ENCODE results near the gene ITFG1.

- TF ChIP-seq KDM4B (CRISPR knock-in tag; IDR thresholded peaks at IDR 0.05) (no peak), PCBP2 (optimal IDR thresholded peaks at IDR 0.05; ENCODE audit: low read depth, low read length, poor library complexity, severe bottlenecking) (no peak), FOXP4 (CRISPR knock-in tag; IDR thresholded peaks at IDR 0.05) (no peak), MEIS1 (CRISPR knock-in tag; IDR thresholded peaks at IDR 0.05; ENCODE audit: borderline replicate concordance) (no peak), CTCF (CRISPR knock-in tag; IDR thresholded peaks at IDR 0.05) (no peak), LRRFIP1 (CRISPR knock-in tag; conservative IDR thresholded peaks at IDR 0.05) (no peak), ZNF274 (CRISPR knock-in tag; IDR thresholded peaks at IDR 0.05) (no peak), E2F2 (CRISPR knock-in tag; IDR thresholded peaks at IDR 0.05; ENCODE audit: borderline replicate concordance) (no peak), PAWR (CRISPR knock-in tag; IDR thresholded peaks at IDR 0.05; ENCODE audit: borderline replicate concordance) (no peak), TBX2 (CRISPR knock-in tag; IDR thresholded peaks at IDR 0.05; ENCODE audit: borderline replicate concordance) (no peak), HMGXB4 (CRISPR knock-in tag; IDR thresholded peaks at IDR 0.05; ENCODE audit: borderline replicate concordance in 1 of 2, low read depth in 1 of 2) (no peak), KDM1A (CRISPR knock-in tag; IDR thresholded peaks at IDR 0.05) (no peak), SMC3 (IDR thresholded peaks at IDR 0.05; ENCODE audit: low read length) (no peak)
These were observed 143.2 kb downstream of the ITFG1 start for GRCh38 chr16:47317465-47318240.

Measured in HepG2 (cell line).